D721Med (cell line): ENCODE results near the gene C1orf174.

Source experiments
- DNase-seq: peaks from one replicate; pipeline ENCODE4 v3.0.0; 2011; ENCODE audit warnings: low spot score; ENCODE audit not compliant: insufficient read length
- FAIRE-seq: peaks from 2 replicates; lab custom pipeline; 2011; peaks lifted over from hg19 to GRCh38; lab: Jason Lieb, UNC
- CTCF ChIP-seq: IDR thresholded peaks from 2 replicates; pipeline ENCODE4 v1.5.1; 2012; ENCODE audit warnings: mild to moderate bottlenecking, control low read depth; ENCODE audit not compliant: insufficient read depth; ENCODE audit errors: missing control alignments

C1orf174 gene

GRCh38 chr1:3886106-3886670 lies 13.9 kb downstream of the C1orf174 start:
- TF ChIP-seq CTCF, result no peak
- no peak for DNase-seq
- no peak for FAIRE-seq

- FAIRE-seq (no peak), DNase-seq (no peak)
- TF ChIP-seq CTCF, result no peak
These were observed 14.5 kb downstream of the C1orf174 start for GRCh38 chr1:3885611-3886010.

- TF ChIP-seq CTCF, result no peak
- DNase-seq, result no peak
- FAIRE-seq, result no peak
These were observed 15.1 kb downstream of the C1orf174 start for GRCh38 chr1:3884966-3885365.

GRCh38 chr1:3883194-3883925 lies 16.7 kb downstream of the C1orf174 start:
- no peak for TF ChIP-seq CTCF
- DNase-seq (no peak), FAIRE-seq (no peak)

- DNase-seq (no peak), FAIRE-seq (no peak)
- TF ChIP-seq CTCF, result no peak
These were observed 18.9 kb downstream of the C1orf174 start for GRCh38 chr1:3881193-3881480.

GRCh38 chr1:3880429-3881192 lies 19.5 kb downstream of the C1orf174 start:
- no peak for DNase-seq
- TF ChIP-seq CTCF, result no peak
- no peak for FAIRE-seq

GRCh38 chr1:3879787-3880428 lies 20.2 kb downstream of the C1orf174 start:
- no peak for TF ChIP-seq CTCF

More at GRCh38 chr1:3879787-3880428, 20.2 kb downstream of the C1orf174 start:
- FAIRE-seq, result no peak
- no peak for DNase-seq
